HFFc6 (cell line): ENCODE results near the gene MCU. TPM values are rescaled to one million over a fixed set of nuclear protein-coding genes. Genes with fewer than 3 reads are reported as not detected.
"Not testable (repeated sequence)": the region's sequence is repeated elsewhere in the genome, so short reads cannot be mapped to it uniquely, and the experiment has no call there.

Experiments used
- DNase-seq: peaks from one replicate; pipeline ENCODE4 v3.0.0-alpha.2; 2018
- H3K27ac Mint-ChIP-seq: 2 replicates; pipeline ENCODE4 v1.8.0; 2020; ENCODE audit warnings: mild to moderate bottlenecking, mixed read lengths
- H3K27me3 Mint-ChIP-seq: 2 replicates; pipeline ENCODE4 v1.8.0; 2021; ENCODE audit warnings: mild to moderate bottlenecking, moderate library complexity, mixed read lengths; ENCODE audit not compliant: insufficient read depth
- H3K36me3 Mint-ChIP-seq: 2 replicates; pipeline ENCODE4 v1.8.0; 2021; ENCODE audit warnings: low read depth, mixed read lengths
- H3K4me1 Mint-ChIP-seq: 2 replicates; pipeline ENCODE4 v1.8.0; 2020; ENCODE audit warnings: low read depth, mixed read lengths
- H3K4me3 Mint-ChIP-seq: 2 replicates; pipeline ENCODE4 v1.8.0; 2020; ENCODE audit warnings: mild to moderate bottlenecking, moderate library complexity, mixed read lengths
- H3K9me3 Mint-ChIP-seq: 2 replicates; pipeline ENCODE4 v1.8.0; 2020; ENCODE audit warnings: mild to moderate bottlenecking, mixed read lengths
- CTCF ChIP-seq: fragments of 200-600 bp; sonication (generic); IDR thresholded peaks from 2 replicates; pipeline ENCODE4 v1.5.0; 2021; ENCODE audit warnings: antibody characterized with exemption, mild to moderate bottlenecking
- total RNA-seq, 6 experiments: library from RNA; stranded (reverse); fragmentation: NEBNext Ultra II Directional; extraction: Animal tissue kit (Norgen Biotek cat#: 25700); gene quantifications; 2 replicates in 1 of 6; 3 replicates in 5 of 6; pipeline ENCODE4 v1.2.3, GENCODE V29; 2021

Gene MCU
- total RNA-seq, 6 experiments from 2014 or later = 28.3 to 36.2 (median 32.3) TPM

GRCh38 chr10:72918352-72918751, 226.4 kb downstream of the MCU start:
- Mint-ChIP-seq H3K9me3 (peaks cover 41% of the 10 kb centered on the region), H3K4me3 (no peak overlapping the region), H3K36me3 (peaks cover 27% of the 10 kb centered on the region), H3K4me1 (peaks cover 20% of the 10 kb centered on the region; the same call in 1 of the 2 replicates), H3K27me3 (peaks cover 30% of the 10 kb centered on the region), H3K27ac (no peak overlapping the region)
- no peak for TF ChIP-seq CTCF
- DNase-seq = no peak

- H3K4me3 Mint-ChIP-seq, H3K27ac Mint-ChIP-seq: not testable (repeated sequence)
- peaks cover 27% of the 10 kb centered on the region for H3K36me3 Mint-ChIP-seq
Observed at GRCh38 chr10:72921147-72921683, 229.3 kb downstream of the MCU start.

GRCh38 chr10:72924351-72924750, 232.4 kb downstream of the MCU start:
- no peaks in the 10 kb centered on the region for H3K4me1 Mint-ChIP-seq
- H3K27ac Mint-ChIP-seq = no peak overlapping the region
- no peak overlapping the region for H3K4me3 Mint-ChIP-seq
- DNase-seq = no peak
- TF ChIP-seq CTCF = no peak
- peaks cover 32% of the 10 kb centered on the region for H3K9me3 Mint-ChIP-seq
- H3K36me3 Mint-ChIP-seq = peaks cover 10% of the 10 kb centered on the region
- peaks cover 35% of the 10 kb centered on the region for H3K27me3 Mint-ChIP-seq

More at GRCh38 chr10:72921147-72921683, 229.3 kb downstream of the MCU start:
- peaks cover 14% of the 10 kb centered on the region; the same call in 1 of the 2 replicates for H3K4me1 Mint-ChIP-seq
- peaks cover 41% of the 10 kb centered on the region for H3K27me3 Mint-ChIP-seq
- H3K9me3 Mint-ChIP-seq = peaks cover 41% of the 10 kb centered on the region
- DNase-seq = not testable (repeated sequence)

- peaks cover 3% of the 10 kb centered on the region for H3K36me3 Mint-ChIP-seq
- H3K27ac Mint-ChIP-seq = no peak overlapping the region
- peaks cover 15% of the 10 kb centered on the region for H3K9me3 Mint-ChIP-seq
- peaks cover 29% of the 10 kb centered on the region for H3K27me3 Mint-ChIP-seq
- no peaks in the 10 kb centered on the region for H3K4me1 Mint-ChIP-seq
- TF ChIP-seq CTCF = no peak
- no peak for DNase-seq
- H3K4me3 Mint-ChIP-seq = no peak overlapping the region
Observed at GRCh38 chr10:72925951-72926465, 234.1 kb downstream of the MCU start.

GRCh38 chr10:72927485-72927884, 235.5 kb downstream of the MCU start:
- Mint-ChIP-seq H3K9me3 (0 out of 2 replicates have a peak, but pooled peaks cover under 1% of the 10 kb centered on the region), H3K27me3 (peaks cover 26% of the 10 kb centered on the region), H3K4me3 (no peak overlapping the region), H3K27ac (no peak overlapping the region), H3K4me1 (no peaks in the 10 kb centered on the region), H3K36me3 (no peaks in the 10 kb centered on the region)
- no peak for DNase-seq
- TF ChIP-seq CTCF = no peak

GRCh38 chr10:72928798-72929197, 236.9 kb downstream of the MCU start:
- peaks cover 20% of the 10 kb centered on the region for H3K27me3 Mint-ChIP-seq
- no peaks in the 10 kb centered on the region for H3K36me3 Mint-ChIP-seq
- no peaks in the 10 kb centered on the region for H3K9me3 Mint-ChIP-seq
- H3K27ac Mint-ChIP-seq = no peak overlapping the region
- no peaks in the 10 kb centered on the region for H3K4me1 Mint-ChIP-seq
- no peak overlapping the region for H3K4me3 Mint-ChIP-seq
- DNase-seq = no peak
- TF ChIP-seq CTCF = no peak
